GM18858 (cell line): ENCODE measurements around the gene CCDC152.
"Not testable (repeated sequence)": the region's sequence is repeated elsewhere in the genome, so short reads cannot be mapped to it uniquely, and the experiment has no call there.

Source experiments
- ATAC-seq: cut with Tn5 transposase; IDR thresholded peaks from one replicate; pipeline ENCODE4 v1.9.1; 2021; ENCODE audit not compliant: unreplicated experiment

Gene CCDC152, protein sequence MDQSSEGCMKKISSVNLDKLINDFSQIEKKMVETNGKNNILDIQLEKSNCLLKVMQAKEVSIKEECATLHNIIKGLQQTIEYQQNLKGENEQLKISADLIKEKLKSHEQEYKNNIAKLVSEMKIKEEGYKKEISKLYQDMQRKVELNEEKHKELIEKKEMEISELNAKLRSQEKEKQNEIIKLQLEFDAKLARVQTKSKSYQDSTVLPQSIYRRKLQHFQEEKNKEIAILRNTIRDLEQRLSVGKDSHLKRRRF

DNA sequence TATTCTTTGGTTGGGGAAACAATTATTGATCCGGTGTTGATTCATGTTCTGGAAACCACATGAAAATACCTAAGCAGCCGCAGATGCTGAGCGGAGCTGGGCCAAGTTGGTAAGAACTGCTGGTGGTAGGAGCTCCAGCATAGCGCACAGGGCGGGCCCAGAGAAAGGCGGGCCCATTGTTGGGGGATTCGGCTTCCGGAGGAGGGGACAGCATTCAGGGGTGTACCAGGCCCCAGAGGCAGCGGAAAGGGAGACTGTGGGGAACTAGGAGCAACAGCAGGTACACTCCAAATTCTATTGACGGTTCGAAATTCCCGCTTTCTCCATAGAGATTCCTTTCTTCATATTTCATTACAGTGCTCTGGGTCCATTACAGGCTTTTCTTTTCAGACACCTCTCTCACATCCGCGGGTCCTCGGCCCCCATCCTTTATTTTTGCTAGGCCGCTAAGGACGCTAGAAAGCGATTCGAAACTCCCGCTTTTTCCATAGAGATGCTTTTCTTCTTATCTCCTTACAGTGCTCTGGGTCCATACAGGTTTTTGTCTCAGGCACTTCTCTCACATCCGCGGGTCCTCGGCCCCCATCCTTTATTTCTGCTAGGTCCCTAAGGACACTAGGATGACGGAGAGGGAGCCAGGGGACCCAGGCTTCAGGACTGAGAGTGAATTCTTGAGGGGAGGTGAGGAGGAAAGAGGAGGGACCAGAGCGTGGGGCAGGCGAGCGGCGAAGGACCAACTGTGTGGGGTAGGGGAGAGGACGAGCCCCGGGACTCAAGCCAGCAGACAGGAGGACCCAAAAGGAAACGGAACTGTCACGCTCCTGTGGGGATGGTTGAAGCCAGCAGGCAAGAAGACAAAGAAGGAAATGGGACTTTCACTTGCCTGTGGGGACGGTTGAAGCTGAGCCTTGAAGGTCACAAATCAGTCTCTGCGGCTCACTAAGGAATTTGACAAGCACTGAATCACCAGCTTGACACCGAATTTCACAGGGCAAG lies at the start of gene CCDC152:
Gene CCDC152 (plus strand): TSS at position 213 of the 996 bp plus-strand sequence. CDS start 2,304 bp downstream, outside the sequence.
- ATAC-seq: peak; percentile 76

DNA sequence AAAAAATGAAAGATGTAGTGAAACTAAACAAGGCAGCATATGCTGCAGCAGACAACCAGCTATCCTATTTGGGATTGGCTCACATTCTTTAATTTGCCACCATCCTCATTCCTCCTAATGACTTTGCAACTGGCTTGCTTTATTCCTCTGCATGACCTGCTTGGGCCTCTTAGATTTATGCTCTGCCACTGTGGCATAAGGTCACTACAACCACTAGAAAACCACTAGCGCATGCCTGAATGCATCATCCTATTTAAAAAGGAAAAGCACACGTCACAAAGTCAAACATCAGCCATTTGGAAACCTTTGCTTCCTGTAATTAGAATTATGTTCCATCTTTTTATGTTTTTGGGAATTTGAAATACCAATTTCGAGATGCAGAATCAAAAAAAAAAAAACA lies 40.8 kb upstream of the CCDC152 start:
- no peak for ATAC-seq

DNA sequence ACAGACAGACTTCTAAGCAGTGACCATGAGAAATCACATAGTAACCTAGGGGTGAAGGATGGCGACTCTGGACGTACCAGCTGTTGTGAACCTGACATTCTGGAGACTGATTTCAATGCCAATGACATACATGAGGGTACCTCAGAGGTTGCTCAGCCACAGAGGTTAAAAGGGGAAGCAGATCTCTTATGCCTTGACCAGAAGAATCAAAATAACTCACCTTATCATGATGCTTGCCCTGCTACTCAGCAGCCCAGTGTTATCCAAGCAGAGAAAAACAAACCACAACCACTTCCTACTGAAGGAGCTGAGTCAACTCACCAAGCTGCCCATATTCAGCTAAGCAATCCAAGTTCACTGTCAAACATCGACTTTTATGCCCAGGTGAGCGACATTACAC lies 38.0 kb upstream of the CCDC152 start:
- ATAC-seq: peak; percentile 95

DNA sequence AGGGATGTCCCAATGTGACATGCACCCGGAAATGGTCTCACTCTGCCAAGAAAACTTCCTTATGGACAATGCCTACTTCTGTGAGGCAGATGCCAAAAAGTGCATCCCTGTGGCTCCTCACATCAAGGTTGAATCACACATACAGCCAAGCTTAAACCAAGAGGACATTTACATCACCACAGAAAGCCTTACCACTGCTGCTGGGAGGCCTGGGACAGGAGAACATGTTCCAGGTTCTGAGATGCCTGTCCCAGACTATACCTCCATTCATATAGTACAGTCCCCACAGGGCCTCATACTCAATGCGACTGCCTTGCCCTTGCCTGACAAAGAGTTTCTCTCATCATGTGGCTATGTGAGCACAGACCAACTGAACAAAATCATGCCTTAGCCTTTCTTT lies 37.6 kb upstream of the CCDC152 start:
- no peak for ATAC-seq

GRCh38 chr5:42720251-42720650 lies 36.4 kb upstream of the CCDC152 start:
- no peak for ATAC-seq

DNA sequence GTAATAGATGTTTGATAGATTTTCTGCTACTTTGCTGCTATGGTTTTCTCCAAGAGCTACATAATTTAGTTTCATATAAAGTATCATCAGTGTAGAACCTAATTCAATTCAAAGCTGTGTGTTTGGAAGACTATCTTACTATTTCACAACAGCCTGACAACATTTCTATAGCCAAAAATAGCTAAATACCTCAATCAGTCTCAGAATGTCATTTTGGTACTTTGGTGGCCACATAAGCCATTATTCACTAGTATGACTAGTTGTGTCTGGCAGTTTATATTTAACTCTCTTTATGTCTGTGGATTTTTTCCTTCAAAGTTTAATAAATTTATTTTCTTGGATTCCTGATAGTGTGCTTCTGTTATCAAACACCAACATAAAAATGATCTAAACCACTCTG lies 35.1 kb upstream of the CCDC152 start:
- no peak for ATAC-seq

- not testable (repeated sequence) for ATAC-seq
These were observed 22.0 kb upstream of the CCDC152 start for GRCh38 chr5:42734531-42735058.

GRCh38 chr5:42740920-42741319 lies 15.7 kb upstream of the CCDC152 start:
- no peak for ATAC-seq

DNA sequence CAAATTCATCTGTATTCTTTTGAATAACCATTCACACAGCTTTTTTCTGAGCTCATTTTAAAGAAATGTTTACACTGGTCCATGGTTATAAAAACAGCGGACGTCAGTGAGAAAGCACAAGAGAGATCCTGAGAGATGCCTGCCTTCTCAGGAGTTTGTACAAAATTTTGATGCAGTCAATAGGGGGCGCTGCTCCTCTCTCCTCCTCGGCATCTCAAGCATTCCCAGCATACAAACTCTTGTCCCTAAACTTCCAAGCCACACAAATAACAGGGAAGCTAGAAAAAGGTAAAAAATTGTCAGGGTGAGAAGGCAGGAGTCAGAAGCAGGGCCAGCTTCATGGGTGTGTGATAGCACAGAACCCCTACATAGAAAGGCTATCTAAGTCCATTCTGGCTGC lies 11.2 kb upstream of the CCDC152 start:
- no peak for ATAC-seq

- ATAC-seq: no peak
These were observed 10.8 kb upstream of the CCDC152 start for GRCh38 chr5:42745856-42746255.

- no peak for ATAC-seq
These were observed 7.6 kb upstream of the CCDC152 start for GRCh38 chr5:42749020-42749419.

- no peak for ATAC-seq
These were observed 6.1 kb upstream of the CCDC152 start for GRCh38 chr5:42750507-42750906.

GRCh38 chr5:42751044-42751443 lies 5.6 kb upstream of the CCDC152 start:
- no peak for ATAC-seq

- no peak for ATAC-seq
These were observed 3.5 kb upstream of the CCDC152 start for GRCh38 chr5:42753099-42753498.

DNA sequence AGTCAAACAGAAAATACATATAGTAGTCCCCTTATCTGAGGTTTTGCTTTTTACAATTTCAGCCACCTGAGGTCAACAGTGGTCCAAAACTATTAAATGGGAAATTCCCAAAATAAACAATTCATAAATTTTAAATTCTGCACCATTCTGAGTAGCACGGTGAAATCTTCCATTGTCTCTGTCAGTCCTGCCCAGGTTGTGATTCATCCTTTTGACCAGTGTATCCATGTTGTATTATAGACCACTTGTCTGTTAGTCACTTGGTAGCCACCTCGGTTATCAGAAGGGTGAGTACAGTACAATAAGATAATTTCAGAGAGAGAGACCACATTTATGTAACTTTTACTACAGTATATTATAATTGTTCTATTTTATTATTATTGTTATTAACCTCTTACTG lies 2.8 kb downstream of the CCDC152 start:
- no peak for ATAC-seq

GRCh38 chr5:42760426-42760825 lies 3.8 kb downstream of the CCDC152 start:
- ATAC-seq: no peak

DNA sequence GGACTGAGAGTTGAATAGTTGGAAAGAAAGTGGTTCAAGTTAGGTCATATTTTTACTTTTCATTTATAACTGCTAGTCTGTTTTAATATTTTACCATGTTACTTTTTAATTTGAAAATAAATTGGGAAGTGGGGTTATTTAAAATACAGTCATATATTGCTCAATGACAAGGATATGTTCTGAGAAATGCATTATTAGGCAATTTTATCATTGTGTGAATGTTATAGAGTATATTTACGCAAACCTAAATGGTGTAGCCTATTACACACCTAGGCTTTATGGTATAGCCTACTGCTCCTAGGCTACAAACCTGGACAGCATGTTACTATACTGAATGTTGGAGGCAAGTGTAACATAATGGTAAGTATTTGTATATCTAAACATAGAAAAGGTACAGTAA lies 5.2 kb downstream of the CCDC152 start:
- no peak for ATAC-seq

GRCh38 chr5:42767491-42768105 lies 11.0 kb downstream of the CCDC152 start:
- ATAC-seq: peak; percentile 60

DNA sequence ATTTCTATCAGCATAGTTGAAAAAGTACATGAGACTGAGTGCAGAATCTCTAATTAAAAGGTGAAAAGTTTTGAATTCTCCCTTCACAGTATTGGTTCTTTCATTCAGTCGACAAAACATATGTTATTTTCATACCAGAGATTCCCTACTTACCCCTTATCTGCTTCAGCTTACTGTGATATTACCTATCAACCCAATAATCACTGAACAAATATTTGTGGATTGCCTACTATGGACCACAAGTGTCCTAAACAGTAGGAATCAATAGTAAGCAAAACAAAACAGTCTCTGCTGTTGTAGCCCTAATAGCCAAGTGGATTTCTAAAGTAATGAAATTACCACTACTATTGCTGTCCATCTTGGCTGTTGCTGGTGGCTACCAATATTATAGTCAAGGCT lies 11.5 kb downstream of the CCDC152 start:
- no peak for ATAC-seq

DNA sequence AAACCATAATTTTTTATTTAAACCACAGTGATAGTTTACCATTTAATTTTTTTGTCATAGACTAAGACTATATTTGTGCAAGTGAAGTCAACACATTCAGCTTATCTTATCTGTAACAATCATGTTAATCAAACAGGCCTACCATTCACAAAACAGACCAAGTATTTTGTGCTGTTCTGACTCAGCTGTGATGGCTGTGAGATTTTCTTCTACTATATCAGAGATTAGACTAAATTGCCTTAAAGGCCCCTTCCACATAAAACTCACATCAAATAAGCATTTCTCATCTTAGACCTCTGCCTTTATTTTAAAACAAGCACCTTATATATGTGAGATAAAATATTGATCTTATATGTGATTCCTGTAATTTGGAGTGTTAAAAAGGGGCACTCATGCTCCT lies 13.4 kb downstream of the CCDC152 start:
- ATAC-seq: no peak

DNA sequence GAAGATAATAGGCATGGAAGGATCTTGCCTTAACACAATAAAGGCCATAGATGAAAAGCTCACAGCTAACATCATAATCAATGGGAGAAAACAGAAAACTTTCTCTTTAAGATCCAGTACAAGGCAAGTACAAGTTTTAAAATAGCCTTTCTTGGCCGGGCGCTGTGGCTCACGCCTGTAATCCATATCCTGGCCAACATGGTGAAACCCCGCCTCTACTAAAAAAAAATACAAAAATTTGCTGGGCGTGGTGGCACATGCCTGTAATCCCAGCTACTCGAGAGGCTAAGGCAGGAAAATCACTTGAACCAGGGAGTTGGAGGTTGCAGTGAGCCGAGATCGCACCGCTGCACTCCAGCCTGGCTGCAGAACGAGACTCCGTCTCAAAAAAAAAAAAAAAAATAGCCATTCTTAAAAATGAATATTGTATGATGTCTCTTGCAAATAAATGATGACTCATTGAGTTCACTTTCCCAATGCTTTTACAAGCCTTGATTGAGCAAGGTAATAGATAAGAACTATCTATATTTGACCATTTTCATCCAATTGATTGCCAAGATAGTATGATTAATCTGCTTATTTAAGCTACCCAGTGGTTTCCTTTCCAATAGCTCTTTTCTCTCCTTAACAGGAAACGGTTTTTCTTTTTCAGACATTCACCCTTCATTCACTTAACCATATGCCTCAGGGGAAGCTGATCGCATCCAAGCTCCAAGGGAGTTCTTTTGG lies 15.8 kb downstream of the CCDC152 start:
- no peak for ATAC-seq
